ENCODE results near the gene HOMER2. TPM values are rescaled to one million over a fixed set of nuclear protein-coding genes. Genes with fewer than 3 reads are reported as not detected.

Gene HOMER2
- total RNA-seq, 1 experiment from 2014 or later = 14.2 TPM

DNA sequence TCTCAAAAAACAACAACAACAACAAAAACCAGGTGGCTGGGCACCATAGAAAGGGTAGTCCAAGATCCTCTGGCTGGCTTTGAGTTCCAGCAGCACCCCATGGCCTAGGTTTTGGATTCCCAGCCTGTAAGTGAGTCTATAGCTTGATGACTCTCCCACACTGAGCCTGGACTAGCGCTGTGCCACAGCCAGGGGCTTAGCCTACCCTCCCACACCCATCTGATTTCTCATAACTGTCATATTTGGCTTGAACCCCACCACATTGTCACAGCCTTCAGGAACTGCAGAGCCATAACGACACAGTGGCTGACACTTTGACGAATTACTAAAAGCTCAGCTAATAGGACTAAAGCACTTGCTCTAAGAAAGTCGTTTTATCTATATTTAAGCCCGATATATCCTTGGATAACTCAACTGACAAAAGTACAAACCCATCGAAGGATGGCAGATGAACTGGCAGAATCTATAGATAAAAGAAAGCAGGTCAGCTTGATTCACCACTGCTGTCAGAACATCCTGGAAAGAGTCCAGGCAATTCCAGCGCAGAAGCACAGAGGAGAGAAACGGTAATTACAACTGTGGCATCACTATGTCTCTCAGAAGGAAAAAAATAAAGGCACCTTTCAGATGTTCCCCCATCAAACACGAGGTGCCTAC is 62.1 kb downstream of the HOMER2 start:
- Histone ChIP-seq H3K4me1 (ENCODE audit: insufficient read depth, low read length) (peaks cover 7% of the 10 kb centered on the region; the same call in 1 of the 2 replicates), H4K91ac (ENCODE audit: insufficient read length, low read depth, low read length) (no peak overlapping the region), H3K79me2 (ENCODE audit: insufficient read depth, low read length) (no peaks in the 10 kb centered on the region), H3K27me3 (ENCODE audit: insufficient read depth, low read length) (no peaks in the 10 kb centered on the region; the same call in 1 of the 2 replicates), H2AK5ac (ENCODE audit: insufficient read length, low read length) (no peak overlapping the region), H3K23ac (ENCODE audit: insufficient read length, low read depth, low read length) (no peak overlapping the region), H2BK20ac (ENCODE audit: low read depth, low read length, poor library complexity, severe bottlenecking) (no peak overlapping the region), H2BK12ac (ENCODE audit: insufficient read length, low read depth, low read length) (no peak overlapping the region), H3K9me3 (ENCODE audit: control insufficient read depth, low read depth, low read length) (no peaks in the 10 kb centered on the region), H4K20me1 (ENCODE audit: control insufficient read depth, insufficient read depth, insufficient read length) (no peaks in the 10 kb centered on the region), H3K4me2 (ENCODE audit: insufficient read depth, insufficient read length, low read length) (no peak overlapping the region), H3T11ph (ENCODE audit: low read length) (no peak overlapping the region), H3K79me1 (ENCODE audit: insufficient read depth, low read depth, low read length, poor library complexity, severe bottlenecking) (no peaks in the 10 kb centered on the region), H3K14ac (ENCODE audit: insufficient read depth, low read length) (no peak overlapping the region), H3K23me2 (ENCODE audit: insufficient read length, low read depth, low read length, poor library complexity, severe bottlenecking) (no peaks in the 10 kb centered on the region), H3K4ac (ENCODE audit: low read depth, low read length) (no peak overlapping the region), H3K27ac (ENCODE audit: insufficient read length, low read depth, low read length) (no peak overlapping the region), H3K9ac (ENCODE audit: extremely low read depth, insufficient read length, low read length) (no peak overlapping the region), H2AFZ (ENCODE audit: low read length) (no peak overlapping the region), H2BK15ac (ENCODE audit: low read depth, low read length) (no peak overlapping the region), H2BK5ac (ENCODE audit: insufficient read length, low read length) (no peak overlapping the region), H3K56ac (ENCODE audit: insufficient read length, low read depth, low read length) (no peak overlapping the region), H4K8ac (replicated peaks; ENCODE audit: insufficient read length, low read depth, low read length) (no peak overlapping the region), H3K18ac (ENCODE audit: insufficient read length, low read depth, low read length) (no peak overlapping the region), H4K5ac (ENCODE audit: insufficient read length, low read depth, low read length) (no peak overlapping the region), H2BK120ac (ENCODE audit: low read depth, low read length, poor library complexity, severe bottlenecking) (no peak overlapping the region)
- H3K36me3 Mint-ChIP-seq (ENCODE audit: insufficient read depth in 1 of 3, low read depth in 3 of 3) = peaks cover 3 to 11% (median 6%) of the 10 kb centered on the region in 3 experiments; a peak in 4 of 7 replicates
- no CpG with 5 or more reads among the region's 9 CpGs for WGBS (ENCODE audit: extremely low coverage, insufficient read length, low lambda C conversion rate)
- peaks cover 8 to 13% of the 10 kb centered on the region in 2 experiments for H3K4me1 Mint-ChIP-seq
- no peak for DNase-seq
- H3K27me3 Mint-ChIP-seq (ENCODE audit: low read depth) = peaks cover 2% of the 10 kb centered on the region; the same call in 1 of the 2 replicates
- TF ChIP-seq, protein P1, sequence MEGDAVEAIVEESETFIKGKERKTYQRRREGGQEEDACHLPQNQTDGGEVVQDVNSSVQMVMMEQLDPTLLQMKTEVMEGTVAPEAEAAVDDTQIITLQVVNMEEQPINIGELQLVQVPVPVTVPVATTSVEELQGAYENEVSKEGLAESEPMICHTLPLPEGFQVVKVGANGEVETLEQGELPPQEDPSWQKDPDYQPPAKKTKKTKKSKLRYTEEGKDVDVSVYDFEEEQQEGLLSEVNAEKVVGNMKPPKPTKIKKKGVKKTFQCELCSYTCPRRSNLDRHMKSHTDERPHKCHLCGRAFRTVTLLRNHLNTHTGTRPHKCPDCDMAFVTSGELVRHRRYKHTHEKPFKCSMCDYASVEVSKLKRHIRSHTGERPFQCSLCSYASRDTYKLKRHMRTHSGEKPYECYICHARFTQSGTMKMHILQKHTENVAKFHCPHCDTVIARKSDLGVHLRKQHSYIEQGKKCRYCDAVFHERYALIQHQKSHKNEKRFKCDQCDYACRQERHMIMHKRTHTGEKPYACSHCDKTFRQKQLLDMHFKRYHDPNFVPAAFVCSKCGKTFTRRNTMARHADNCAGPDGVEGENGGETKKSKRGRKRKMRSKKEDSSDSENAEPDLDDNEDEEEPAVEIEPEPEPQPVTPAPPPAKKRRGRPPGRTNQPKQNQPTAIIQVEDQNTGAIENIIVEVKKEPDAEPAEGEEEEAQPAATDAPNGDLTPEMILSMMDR (conservative IDR thresholded peaks at IDR 0.05) = no peak
- H3K27ac Mint-ChIP-seq = peak overlapping the region in 1 of 3 experiments; percentile 27; a peak in 1 of 7 replicates
- no peak overlapping the region for H3K4me3 Mint-ChIP-seq
- H3K9me3 Mint-ChIP-seq = peaks cover 0 to 4% of the 10 kb centered on the region in 2 experiments; a peak in 1 of 5 replicates

Measured in H9 (cell line).